Stomach (tissue), 9 donors: ENCODE results near the gene PITPNB. TPM values are rescaled to one million over a fixed set of nuclear protein-coding genes. Genes with fewer than 3 reads are reported as not detected.

ENCODE experiments used
- DNase-seq, 2 donors: peaks; one replicate each; pipeline versions ENCODE4 v3.0.0 to v3.0.0-alpha.2; 2013 to 2019
- H3K27ac ChIP-seq, 5 donors: fragments of 200-600 bp in 4 of 5; sonication (generic) in 4 of 5; one replicate each; pipeline ENCODE4 v1.5.1; 2013 to 2019; ENCODE audit warnings: mild to moderate bottlenecking in 1 of 5, moderate library complexity in 1 of 5
- H3K27me3 ChIP-seq, 3 donors: fragments of 200-600 bp; sonication (generic); one replicate each; pipeline ENCODE4 v1.5.1; 2017 to 2019; ENCODE audit warnings: mixed run types in 1 of 3
- H3K36me3 ChIP-seq, 4 donors: fragments of 200-600 bp; sonication (generic); 1 replicate in 3 of 4; 2 replicates in 1 of 4; pipeline ENCODE4 v1.5.1; 2016 to 2019
- H3K4me1 ChIP-seq, 4 donors: fragments of 200-600 bp; sonication (generic); one replicate each; pipeline ENCODE4 v1.5.1; 2016 to 2019
- H3K4me3 ChIP-seq, 4 donors: fragments of 200-600 bp; sonication (generic) in 3 of 4; one replicate each; pipeline ENCODE4 v1.5.1; 2016 to 2019; ENCODE audit warnings: mild to moderate bottlenecking in 1 of 4
- H3K9me3 ChIP-seq, 4 donors: fragments of 200-600 bp; sonication (generic); one replicate each; pipeline ENCODE4 v1.5.1; 2016 to 2019
- CTCF ChIP-seq, 7 experiments: fragments of 450-650 bp in 4 of 7; fragments of 200-600 bp in 3 of 7; sonication (generic) in 3 of 7; IDR thresholded peaks; one replicate each; pipeline ENCODE4 v1.5.1; 2016 to 2019; ENCODE audit warnings: antibody characterized with exemption in 7 of 7, control low read depth in 2 of 7, mild to moderate bottlenecking in 1 of 7
- EP300 ChIP-seq: sonication (generic); formaldehyde crosslinking; IDR thresholded peaks from one replicate; pipeline ENCODE4 v1.6.1; 2017; ENCODE audit warnings: antibody characterized with exemption
- POLR2A ChIP-seq, 4 donors: fragments of 450-650 bp; IDR thresholded peaks; one replicate each; pipeline ENCODE4 v1.6.1; 2016; ENCODE audit warnings: antibody characterized with exemption in 4 of 4, control low read depth in 2 of 4, mild to moderate bottlenecking in 1 of 4, moderate library complexity in 1 of 4
- POLR2AphosphoS5 ChIP-seq, 3 donors: sonication (generic); formaldehyde crosslinking; IDR thresholded peaks; one replicate each; pipeline ENCODE4 v1.6.1; 2016; ENCODE audit warnings: antibody characterized with exemption in 3 of 3
- WGBS, 5 donors: extraction: QIAGEN DNeasy Blood & Tissue Kit in 3 of 5; methylation state at CpG; one replicate each; pipeline versions ENCODE4 v1.1.5 to v1.1.7; 2013 to 2018; 5-methylcytosine and 5-hydroxymethylcytosine counted together
- intact Hi-C: fragments of 100-400 bp; cut with DNase I; formaldehyde crosslinking; loops from one replicate; pipeline ENCODE4 v1.15.1; 2023; ENCODE audit warnings: low total_unique reads
- polyA plus RNA-seq, 3 donors: library from polyadenylated mRNA; stranded (reverse); fragments of 200-250 nt; gene quantifications; one replicate each; pipeline ENCODE4 v1.2.3, GENCODE V29; 2013
- total RNA-seq, 5 donors: library from RNA; depleted of rRNA; stranded (reverse); fragments of >200 nt; gene quantifications; one replicate each; pipeline versions ENCODE4 v1.1.0 to v1.2.3, GENCODE V29; 2014 to 2016
- donor health status: healthy with polysubstance abuse.
- donor health status: Bipolar disorder and iron deficiency.
- donor health status: healthy.

The PITPNB gene
- total and polyA plus RNA-seq, 8 donors: 6.7 to 91.6 (median 29.9) TPM

DNA sequence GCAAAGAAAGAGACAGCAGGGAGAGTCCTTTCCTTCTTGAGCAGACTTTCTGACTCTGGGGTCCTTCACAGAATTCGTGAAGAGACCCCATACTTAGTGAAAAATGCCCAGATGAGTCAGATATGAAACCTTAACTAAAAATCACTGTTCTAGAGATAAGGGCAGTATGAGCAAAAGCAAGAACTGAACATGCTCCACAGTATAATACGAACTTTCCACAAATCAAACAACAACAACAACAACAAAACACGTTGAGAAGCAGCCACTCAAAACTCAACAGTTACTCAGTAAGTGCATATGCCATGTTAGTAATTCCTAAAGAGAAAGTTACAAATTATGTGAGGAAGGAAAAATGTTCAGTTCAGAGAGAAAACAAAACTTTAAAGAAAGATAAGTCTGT, 44.3 kb downstream of the PITPNB start:
- Histone ChIP-seq H3K4me3 (no peak overlapping the region), H3K4me1 (peaks cover 30 to 92% (median 61%) of the 10 kb centered on the region in 4 donors), H3K36me3 (peaks cover 8 to 39% (median 31%) of the 10 kb centered on the region in 4 donors), H3K27ac (peak overlapping the region in 4 of 5 donors; percentile 29 to 83 (median 55)), H3K9me3 (no peaks in the 10 kb centered on the region), H3K27me3 (no peaks in the 10 kb centered on the region)
- TF ChIP-seq EP300: no peak
- TF ChIP-seq POLR2AphosphoS5 (IDR thresholded peaks at IDR 0.05): no peak
- no peak for TF ChIP-seq CTCF (IDR thresholded peaks at IDR 0.05)
- TF ChIP-seq POLR2A (IDR thresholded peaks at IDR 0.05): no peak
- DNase-seq: no peak
- intact Hi-C loops: no loop called here
- 50 to 61% (median 52%) methylated on average over 3 of the region's 3 CpGs for WGBS, 5 donors

GRCh38 chr22:27874185-27874584, 44.9 kb downstream of the PITPNB start:
- Histone ChIP-seq H3K27me3 (no peaks in the 10 kb centered on the region), H3K9me3 (no peaks in the 10 kb centered on the region), H3K4me3 (no peak overlapping the region), H3K36me3 (peaks cover 8 to 39% (median 31%) of the 10 kb centered on the region in 4 donors), H3K27ac (peak overlapping the region in 4 of 5 donors; percentile 29 to 83 (median 55)), H3K4me1 (peaks cover 32 to 95% (median 63%) of the 10 kb centered on the region in 4 donors)
- WGBS, 5 donors: 78 to 90% (median 87%) methylated on average over 6 of the region's 6 CpGs
- intact Hi-C loops: no loop called here
- no peak for DNase-seq
- TF ChIP-seq POLR2A (IDR thresholded peaks at IDR 0.05) (no peak), POLR2AphosphoS5 (IDR thresholded peaks at IDR 0.05) (no peak), EP300 (no peak), CTCF (IDR thresholded peaks at IDR 0.05) (no peak)

DNA sequence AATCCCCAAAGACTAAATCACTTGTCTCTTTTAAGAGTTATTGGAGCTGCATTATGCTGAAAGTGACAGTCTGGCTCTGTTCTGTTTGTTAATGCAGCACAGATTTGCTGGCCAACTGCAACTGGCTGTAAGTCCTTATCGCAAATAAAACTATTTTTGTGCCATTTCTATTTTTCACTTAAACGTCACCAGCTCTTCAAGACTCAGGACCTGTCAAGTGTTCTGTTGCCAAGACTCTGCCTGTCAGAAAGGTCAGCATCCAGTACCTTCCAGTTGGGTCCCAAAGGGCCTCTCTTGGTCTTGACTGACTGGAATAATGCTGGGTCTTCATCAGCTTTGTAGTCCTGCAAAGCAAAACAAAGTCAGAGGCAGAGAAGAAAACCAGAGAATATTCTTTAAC, 45.6 kb downstream of the PITPNB start:
- peak overlapping the region; percentile 22 to 83 (median 41) for H3K27ac ChIP-seq
- no peaks in the 10 kb centered on the region for H3K9me3 ChIP-seq
- no peaks in the 10 kb centered on the region for H3K27me3 ChIP-seq
- TF ChIP-seq POLR2A (IDR thresholded peaks at IDR 0.05) (no peak), EP300 (no peak), CTCF (IDR thresholded peaks at IDR 0.05) (no peak), POLR2AphosphoS5 (IDR thresholded peaks at IDR 0.05) (no peak)
- WGBS, 5 donors: 23 to 63% (median 54%) methylated on average over 2 of the region's 2 CpGs
- H3K36me3 ChIP-seq: peaks cover 8 to 39% (median 31%) of the 10 kb centered on the region in 4 donors
- H3K4me3 ChIP-seq: no peak overlapping the region
- DNase-seq: no peak
- H3K4me1 ChIP-seq: peaks cover 37 to 95% (median 66%) of the 10 kb centered on the region in 4 donors
- intact Hi-C loops: no loop called here

DNA sequence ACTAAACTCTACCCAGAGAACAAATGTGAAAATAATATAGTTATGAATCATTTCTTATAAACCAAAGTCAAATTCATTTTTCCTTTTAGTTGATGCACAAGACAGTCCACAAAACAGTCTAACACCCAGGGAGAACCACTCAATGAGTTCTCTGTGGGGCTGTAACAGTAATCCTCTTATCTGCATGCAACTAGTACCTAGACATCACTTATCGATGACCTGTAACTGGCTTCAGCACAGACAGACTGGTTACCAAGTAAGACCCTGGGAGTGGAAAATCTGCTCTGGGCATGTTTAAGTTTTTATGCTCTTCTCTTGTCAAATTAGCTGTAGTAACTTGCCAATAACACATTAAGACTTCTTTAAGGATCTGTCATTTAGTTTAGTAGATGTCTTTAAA, 46.6 kb downstream of the PITPNB start:
- Histone ChIP-seq H3K36me3 (peaks cover 8 to 39% (median 31%) of the 10 kb centered on the region in 4 donors), H3K9me3 (no peaks in the 10 kb centered on the region), H3K27me3 (no peaks in the 10 kb centered on the region), H3K4me3 (no peak overlapping the region), H3K4me1 (peaks cover 46 to 95% (median 71%) of the 10 kb centered on the region in 4 donors), H3K27ac (peak overlapping the region in 4 of 5 donors; percentile 22 to 83 (median 55))
- intact Hi-C loops: no loop called here
- WGBS, 5 donors: 95 to 100% (median 98%) methylated on average over 1 of the region's 1 CpG
- DNase-seq: no peak
- TF ChIP-seq EP300 (no peak), POLR2A (IDR thresholded peaks at IDR 0.05) (no peak), CTCF (IDR thresholded peaks at IDR 0.05) (no peak), POLR2AphosphoS5 (IDR thresholded peaks at IDR 0.05) (no peak)
